NCI-H2029 (cell line): ENCODE data around the gene DDX51.
"Not testable (repeated sequence)": the region's sequence is repeated elsewhere in the genome, so short reads cannot be mapped to it uniquely, and the experiment has no call there.

ENCODE experiments used
- DNase-seq: peaks from one replicate; lab custom pipeline; 2025; lab: John Stamatoyannopoulos, UW

The DDX51 gene

DNA sequence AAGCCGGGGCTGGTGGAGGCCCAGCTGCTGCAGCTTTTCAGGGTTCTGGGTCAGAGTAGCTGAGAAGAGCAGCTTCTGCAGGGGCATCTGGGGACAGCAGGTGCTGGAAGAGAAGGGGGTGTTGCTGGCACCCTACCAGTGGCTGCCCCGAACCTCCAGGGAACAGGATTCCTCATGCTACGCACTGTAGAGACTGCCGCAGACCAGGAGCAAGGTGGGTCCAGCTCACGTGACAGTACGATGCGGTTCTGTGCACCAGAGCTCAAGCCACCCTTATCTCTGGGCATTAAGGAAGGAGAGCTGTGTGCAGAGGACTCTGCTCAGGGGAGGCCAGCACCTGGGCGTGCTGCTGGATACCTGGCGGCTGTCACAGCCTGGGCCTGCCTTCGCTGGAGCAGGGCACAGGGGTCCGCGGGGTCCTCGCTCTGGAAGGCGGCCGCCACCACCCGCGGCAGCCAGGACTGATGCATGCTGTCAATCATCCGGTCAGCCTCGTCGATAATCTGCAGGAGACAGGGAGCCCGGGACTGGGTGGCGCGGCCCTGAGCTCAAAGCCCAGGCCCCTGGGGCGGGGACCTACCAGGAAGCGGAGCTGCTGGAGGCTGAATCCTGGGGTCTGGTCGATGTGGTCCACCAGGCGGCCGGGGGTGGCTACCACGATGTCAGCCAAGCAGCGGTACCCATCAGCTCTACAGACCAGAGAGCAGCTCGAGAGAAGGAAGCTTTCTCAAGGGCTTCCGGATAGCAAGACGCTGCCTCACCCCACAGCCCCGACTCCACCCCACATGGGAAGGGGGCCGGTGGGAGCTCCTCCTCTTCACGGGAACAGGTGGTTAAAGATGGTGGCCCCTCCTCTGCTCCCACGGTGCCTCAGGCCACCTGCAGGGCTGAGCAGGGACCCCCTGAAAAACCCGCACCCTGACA, 2.9 kb downstream of the DDX51 start:
- no peak for DNase-seq

DNA sequence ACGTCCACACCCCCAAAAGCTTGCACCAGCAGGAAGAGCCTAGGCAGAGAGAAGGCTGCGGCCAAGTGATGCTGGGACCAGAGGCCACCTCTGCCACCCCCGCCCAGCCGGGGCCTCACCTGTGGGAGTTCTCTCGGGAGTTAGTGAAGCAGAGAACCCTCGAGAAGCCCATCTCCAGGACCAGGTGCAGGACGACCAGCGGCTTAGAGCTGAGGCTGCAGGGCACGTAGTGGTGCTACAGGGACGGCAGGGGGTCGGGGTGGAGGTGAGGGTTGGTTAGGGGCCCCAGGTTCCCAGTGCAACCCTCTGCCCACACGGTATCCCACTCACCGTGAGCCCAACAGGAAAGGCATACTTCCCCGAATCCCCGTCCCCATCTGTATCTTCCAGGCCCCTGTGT, 3.6 kb downstream of the DDX51 start:
- DNase-seq, result no peak

DNA sequence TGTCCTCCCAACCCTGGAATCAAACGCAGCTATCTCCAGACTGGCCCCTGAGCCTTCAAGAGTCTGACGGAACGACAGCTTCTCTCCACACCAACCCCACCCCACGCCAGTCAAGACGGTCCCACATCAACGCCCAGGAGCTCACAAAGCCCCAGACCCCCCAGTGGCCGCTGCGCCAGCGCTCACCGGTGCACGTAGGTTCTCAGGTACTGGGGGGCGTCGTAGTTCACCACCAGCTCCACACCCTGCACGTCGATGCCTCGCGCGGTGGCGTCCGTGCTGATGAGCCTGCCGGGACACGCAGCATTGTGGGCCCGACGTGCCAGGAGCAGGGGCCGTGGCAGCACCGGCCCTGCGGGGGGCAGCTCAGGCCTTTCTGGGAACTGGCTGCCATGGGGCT, 4.2 kb downstream of the DDX51 start:
- no peak for DNase-seq

DNA sequence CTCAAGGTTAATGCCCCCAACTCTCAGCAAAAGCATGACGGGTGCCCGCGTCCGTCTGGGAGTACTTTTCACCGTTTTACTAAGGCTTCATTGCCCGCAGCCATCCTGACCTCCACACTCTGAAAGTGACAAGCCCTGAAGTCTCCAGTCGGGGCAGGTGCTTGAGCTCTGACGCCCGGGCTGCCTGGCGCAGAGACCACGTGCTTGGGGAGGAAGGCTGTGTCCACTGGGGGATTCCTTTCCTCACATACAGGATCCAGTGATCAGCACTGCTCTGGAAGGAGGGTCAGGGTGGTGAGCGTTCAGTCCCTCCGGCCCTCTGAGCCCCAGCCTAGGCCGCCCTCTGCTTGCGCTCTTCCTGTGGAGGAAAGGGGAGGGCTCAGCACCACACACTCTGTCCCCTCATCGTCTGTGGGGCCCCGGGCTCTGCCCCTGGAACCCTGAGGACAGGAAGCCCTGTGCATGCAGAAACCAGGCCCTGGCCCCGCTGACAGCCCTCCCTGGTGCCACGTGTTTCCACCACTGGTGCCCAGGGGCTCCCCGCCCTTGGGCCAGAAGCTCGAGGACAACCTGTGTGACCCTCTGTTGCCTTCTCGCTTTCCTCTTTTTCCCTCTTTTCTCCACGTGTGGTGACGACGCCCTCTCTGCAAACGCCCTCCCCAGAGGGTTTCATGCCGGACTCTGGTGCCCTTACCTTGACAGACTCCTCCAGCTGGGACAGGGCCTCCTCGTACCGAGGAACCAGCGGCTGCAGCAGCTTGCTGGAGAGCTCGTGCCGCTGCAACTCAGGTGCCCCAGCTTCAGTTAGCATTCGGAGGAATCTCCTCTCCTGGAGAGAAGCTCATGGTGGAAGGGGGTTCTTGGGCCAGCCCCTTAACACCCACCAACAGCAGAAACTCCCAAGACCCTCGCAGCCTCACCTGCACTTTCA, 4.9 kb downstream of the DDX51 start:
- DNase-seq, result no peak

DNA sequence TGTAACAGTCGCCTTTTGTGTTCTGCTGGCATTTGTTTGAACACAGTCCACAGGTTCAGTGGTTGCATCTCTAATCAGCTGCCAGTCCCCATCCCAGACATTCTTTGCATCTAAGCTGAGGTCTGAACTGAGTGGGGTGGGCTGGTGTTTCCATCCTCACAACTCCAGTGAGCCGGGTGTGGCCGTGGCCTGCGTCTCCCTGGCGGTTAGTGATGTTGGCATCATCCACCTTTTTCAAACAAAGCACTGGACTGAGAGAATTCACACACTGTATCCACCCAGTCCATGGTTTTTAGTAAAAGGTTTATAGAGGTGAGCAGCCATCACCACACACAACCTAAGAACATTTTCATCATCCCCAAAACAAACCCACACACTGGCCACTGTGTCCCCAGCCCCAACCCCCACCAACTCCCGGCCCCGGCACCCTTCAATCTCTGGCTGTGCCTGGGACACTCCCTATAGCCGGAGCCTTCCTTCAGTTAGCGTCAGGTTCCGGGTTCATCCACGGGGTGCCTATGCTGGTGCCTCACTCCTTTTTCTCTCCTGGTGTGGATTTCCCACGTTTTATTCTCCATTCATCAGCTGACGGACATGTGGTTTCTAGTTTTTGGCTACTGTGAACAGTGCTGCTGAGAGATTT, 6.5 kb downstream of the DDX51 start:
- DNase-seq, result no peak

DNA sequence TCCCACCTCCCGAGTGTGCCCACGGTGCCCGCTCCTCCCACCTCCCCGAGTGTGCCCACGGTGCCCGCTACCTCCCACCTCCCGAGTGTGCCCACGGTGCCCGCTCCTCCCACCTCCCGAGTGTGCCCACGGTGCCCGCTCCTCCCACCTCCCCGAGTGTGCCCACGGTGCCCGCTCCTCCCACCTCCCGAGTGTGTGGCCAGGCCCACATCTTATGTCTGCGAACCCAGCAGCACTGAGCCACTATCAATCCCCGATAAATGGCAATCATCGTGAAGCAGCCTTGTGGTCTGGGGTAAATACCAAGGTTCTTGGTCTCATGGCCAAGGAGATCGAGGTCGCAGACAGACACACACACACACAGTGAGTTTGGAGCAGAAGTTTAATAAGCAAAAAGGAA, 7.9 kb downstream of the DDX51 start:
- not testable (repeated sequence) for DNase-seq

DNA sequence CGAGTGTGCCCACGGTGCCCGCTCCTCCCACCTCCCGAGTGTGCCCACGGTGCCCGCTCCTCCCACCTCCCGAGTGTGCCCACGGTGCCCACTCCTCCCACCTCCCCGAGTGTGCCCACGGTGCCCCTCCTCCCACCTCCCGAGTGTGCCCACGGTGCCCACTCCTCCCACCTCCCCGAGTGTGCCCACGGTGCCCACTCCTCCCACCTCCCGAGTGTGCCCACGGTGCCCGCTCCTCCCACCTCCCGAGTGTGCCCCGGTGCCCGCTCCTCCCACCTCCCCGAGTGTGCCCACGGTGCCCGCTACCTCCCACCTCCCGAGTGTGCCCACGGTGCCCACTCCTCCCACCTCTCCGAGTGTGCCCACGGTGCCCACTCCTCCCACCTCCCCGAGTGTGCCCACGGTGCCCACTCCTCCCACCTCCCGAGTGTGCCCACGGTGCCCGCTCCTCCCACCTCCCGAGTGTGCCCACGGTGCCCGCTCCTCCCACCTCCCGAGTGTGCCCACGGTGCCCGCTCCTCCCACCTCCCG, 9.4 kb downstream of the DDX51 start:
- DNase-seq, result not testable (repeated sequence)

DNA sequence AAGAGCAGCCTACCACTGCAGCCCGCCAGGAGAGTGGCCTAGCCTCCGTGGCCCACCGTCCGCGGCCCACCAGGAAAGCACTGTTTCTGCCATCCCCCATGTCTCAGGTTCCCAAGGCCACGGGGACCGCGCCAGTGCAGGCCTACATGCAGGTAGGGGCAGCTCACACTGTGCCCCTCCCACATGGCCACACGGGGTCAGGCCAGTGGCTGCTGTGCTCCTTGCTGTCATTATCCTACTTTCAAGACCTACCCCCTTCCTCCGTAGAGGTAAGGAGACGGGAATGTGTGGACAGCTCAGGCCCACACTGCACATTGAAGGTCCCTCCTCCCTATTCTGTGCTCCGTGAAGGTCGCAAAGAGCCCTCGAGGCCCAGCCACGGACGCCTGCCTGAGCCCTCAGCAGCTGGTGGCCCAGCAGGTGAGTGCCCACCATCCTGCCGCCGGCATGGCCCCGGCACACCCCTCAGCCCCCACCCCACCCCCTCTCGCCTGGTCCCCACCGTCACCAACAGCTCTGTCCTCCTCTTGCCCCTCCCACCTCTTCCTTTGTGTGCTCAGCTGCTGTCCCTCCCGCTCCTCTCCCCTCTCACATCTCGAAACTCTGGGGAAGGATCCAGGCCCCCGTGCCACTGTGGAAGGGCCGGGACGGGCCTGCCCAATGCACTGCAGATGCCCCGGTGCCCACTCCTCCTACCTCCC, 10.0 kb downstream of the DDX51 start:
- DNase-seq, result peak; percentile 44

DNA sequence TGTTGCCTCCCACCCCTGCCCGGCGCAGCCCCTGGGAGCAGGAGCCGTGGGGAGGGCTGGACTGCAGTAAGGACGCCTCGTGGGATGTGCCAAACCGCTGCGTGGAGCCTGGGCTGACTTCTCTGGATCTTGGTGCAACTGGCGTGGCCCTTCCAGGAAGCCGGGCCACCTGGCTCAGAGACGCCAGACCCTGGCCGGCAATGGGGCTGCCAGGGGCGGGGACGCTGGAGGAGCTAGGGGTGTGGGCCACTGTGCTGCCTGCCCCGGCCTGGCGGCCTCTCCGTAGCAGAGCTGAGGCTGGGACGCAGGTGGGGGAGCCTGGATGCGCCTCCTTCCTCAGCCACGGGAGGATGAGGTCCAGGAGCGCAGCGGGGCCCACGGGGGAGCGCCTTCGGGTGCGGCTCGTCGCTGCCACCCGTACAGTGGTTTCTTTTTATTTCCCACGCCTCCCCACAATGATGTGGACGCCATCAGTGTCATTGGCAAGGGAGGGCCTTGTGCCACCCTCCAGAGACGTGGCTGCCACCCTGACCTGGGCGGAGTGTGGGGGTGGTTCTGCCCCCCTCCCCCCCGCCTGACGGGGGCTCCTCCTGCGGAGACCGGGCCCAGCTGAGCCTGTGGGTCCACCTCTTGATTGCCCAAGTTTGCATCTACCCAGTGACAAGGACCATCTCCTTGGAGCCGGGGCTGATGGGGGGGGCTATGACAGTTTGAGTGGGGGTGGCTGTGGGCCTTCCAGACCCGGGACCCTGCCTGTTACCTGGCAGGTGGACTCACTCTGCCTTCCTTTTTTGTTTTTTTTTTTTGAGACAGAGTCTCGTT, 11.3 kb downstream of the DDX51 start:
- no peak for DNase-seq

DNA sequence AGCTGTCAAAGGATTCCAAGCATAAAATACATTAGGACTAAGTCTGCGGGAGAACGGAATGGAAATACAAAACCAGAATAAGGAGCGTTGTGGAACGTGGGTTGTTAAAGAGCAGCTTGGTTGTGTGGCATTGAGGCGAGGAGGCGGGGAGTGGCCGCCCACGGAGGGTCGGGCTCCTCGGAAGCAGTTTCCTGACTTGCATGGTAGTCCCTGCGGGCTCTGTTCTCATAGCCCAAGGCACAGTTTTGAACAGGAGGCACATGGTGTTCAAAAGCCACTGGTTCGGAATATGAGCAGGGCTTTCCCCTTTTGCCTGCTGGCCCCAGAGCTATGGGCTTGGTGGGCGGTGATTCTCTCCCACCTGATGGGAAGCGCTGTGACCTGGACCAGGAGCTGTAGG, 12.2 kb downstream of the DDX51 start:
- no peak for DNase-seq

DNA sequence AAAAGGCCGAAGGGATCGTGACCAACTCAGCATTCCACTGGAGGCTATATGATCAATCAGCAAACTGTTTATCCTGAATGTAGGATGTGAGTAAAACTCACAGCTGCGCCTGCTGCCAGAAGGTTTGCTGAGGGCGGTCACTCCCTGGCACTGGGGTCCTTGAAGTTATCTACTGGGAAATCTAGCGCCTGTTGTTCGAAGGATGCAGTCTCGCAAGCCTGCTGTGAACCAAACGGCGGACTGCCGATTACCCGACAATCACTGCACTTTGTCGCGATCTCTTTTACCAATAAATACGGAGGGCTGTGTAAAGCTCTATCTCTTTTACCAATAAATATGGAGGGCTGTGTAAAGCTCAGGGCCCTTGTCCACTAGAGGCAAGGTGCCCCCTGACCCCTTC, 12.9 kb downstream of the DDX51 start:
- no peak for DNase-seq

DNA sequence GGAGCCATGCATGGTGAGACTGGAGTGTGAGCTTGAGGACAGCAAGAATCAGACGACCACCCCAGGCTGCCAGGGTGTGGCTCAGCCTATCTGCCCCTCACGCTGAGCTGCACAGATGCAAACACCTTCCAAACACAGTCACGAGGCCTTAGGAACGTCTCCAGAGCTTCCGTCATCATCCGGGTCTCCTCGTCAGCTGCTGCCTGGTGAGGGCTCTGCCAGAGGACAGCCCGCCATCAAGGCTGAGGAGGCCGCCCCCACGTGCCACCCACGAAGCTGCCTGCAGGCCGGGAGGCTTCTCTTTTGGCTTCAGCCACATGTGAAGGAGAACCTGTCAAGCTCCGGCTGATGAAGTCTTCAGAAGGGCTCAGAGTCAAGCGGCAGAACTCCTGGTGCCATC, 13.4 kb downstream of the DDX51 start:
- DNase-seq, result no peak

DNA sequence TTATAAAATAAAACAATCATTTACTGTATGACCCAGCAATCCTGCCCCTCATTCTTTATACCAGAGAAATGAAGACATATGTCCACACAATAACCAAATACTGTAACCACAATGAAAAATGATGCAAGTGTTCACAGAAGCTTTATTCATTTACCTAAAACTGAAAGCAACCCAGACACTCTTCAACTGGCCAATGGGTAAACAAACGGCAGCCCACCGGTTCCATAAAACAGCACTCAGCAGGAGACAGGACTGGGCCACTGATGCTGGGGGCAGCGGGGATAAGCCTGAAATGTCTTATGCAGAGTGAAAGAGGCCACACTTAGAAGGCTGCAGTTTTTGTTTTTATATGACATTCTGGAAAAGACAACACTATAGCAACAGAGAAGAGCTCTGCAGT, 15.1 kb downstream of the DDX51 start:
- no peak for DNase-seq

DNA sequence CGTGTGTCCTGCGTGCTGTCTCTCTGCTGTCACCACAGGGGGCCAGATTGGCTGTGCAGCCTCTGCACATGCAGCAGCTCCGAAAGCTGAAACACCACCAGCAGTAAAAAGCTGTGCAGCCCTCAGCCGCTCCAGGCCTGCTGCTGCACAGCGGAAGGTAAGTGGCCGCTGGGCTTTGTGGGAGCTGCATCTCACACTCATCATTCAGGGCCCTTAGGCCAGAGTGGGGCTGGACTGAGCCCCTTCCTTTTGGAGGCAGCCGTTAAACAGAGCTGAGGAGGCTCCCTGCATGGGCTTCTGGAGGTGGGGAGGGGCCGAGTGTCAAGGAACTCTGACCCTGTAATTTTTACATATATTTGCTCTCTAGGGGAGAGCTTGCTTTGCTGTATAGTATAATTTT, 17.1 kb downstream of the DDX51 start:
- no peak for DNase-seq

DNA sequence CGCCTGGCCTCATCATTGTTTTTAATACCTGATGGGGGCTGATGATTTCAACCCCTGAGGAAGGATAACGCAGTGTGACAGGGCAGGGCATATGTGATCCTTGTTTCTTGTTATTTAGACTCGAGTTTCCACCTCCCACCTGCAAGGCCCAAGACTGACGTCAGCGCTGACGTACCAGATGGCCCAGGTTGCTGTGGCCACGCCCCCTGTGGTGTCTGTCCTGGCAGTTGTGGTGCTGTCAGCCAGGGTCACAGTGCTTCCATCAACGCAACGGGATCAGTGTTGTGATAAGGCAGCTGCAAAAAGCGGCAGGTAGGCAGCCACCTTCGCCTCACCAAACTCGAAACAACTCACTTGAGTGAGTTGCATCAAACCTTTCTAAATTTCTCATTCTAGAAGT, 18.4 kb downstream of the DDX51 start:
- no peak for DNase-seq

DNA sequence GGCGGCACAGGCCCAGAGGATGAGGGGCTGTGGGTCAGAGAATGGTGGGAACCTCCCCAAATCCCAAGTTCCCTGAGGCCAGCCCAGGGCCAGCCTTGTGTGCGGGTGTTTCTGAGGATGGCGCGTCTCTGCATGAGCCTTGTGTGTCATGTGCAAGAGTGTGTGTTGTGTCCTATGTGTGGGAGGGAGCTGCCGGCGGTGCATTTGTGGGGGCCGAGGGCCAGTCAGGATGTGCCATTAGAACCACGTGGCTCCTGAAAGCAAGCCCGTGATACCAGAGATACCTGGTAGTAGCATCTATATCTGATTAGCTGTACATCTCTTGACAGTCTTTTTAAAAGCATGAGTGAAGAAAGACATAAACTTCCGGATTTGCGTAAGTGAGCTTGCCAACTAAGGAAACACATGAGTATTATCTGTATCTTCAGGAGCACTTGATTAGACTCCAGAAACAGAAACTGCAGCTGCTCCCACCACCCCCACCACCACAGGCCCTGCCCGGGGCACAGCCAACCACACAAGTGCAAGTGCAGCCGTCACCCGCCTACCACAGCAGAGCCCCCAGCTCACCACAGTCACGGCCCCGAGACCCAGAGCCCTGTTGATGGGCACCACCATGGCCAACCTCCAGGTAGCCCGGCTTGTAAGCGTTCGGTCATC, 19.2 kb downstream of the DDX51 start:
- no peak for DNase-seq

DNA sequence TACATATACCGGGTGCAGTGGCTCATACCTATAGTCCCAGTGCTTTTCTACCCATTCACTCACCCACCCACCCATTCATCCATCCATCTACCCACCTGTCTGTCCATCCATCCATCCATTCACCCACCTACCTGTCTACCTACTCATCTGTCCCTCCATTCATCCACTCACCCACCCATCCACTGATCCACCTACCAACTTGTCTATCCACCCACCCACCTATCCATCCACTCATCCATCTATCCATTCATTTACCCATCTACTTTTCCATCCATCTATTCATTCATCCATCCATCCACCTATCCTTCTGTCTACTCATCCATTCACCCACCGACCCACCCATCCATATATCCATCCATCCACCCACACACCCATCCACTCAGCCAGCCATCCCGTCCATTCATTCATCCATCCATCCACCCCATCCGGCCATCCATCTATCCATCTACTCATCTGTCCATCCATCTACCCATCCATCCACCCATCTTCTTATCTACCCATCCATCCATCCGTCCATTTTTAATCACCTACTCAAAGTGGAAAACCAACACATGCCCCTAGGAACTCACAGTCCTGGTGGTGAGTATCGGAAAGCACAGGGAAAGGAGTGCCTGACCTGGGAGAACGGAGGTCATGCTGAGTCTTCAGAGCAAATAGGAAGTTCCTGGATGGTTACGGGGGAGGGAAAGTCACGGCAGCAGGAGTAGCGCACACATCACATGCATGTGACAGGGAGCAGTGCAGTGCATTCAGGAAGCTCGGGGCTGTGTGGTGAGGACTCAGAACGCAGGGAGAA, 20.0 kb downstream of the DDX51 start:
- no peak for DNase-seq

DNA sequence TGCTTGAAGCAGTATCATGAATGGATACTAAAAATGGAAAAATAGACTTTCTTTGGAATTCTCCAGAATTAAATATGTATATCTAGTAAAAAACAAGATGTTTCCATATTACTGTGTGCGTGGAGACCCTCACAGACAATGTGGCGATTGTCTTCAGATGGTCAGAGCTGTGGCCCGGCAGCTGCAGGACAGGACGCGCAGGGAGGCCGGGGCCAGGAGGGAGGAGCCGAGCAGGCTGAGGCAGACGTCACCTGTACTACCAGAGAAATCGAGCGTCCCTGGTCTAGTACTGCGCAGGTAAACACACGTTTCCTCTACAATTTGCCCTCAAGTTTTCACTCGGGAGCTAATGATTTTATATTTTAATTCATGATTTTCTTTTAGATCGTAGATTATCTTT, 22.8 kb downstream of the DDX51 start:
- DNase-seq, result no peak

DNA sequence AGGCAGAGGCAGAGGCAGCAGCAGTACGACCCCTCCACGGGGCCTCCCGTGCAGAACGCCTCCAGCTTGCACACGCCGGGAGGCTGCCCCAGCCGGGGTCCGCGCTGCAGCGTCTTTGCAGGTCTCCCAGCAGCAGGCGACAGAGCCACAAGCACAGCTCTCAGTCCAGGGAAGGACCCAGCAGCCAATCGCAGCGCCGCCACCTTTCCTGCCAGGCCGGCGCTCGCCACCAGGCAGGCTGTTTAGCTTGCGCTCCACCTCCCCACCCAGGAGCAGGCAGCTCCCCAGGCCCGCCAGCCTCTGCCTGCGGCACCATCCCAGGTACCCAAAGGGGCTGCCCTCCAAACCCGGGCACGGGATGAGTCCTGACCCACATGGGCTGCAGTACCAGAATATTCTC, 25.2 kb downstream of the DDX51 start:
- no peak for DNase-seq

DNA sequence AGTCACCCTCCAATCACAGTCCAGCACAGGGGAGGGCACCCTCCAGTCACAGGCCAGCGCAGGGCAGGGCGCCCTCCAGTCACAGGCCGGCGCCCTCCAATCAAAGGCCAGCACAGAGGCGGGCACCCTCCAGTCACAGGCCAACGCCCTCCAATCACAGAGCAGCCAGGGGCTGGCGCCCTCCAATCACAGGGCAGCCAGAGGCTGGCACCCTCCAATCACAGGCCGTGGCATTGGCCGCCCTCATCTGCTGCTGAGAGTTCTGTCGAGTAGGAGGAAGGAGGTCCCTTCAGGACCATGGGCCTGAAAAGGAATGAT, 26.6 kb downstream of the DDX51 start:
- no peak for DNase-seq
